T-helper 2 cell treated with Interferon-gamma antibody and Interleukin-4, amounts not matched to agents 100 ng/mL and 5 ng/mL, for 36 hours (primary cell): ENCODE results near the gene PCYT1B. TPM values are rescaled to one million over a fixed set of nuclear protein-coding genes. Genes with fewer than 3 reads are reported as not detected.
"Not testable (repeated sequence)": the region's sequence is repeated elsewhere in the genome, so short reads cannot be mapped to it uniquely, and the experiment has no call there.

Experiments used
- intact Hi-C: fragments of 100-400 bp; cut with micrococcal nuclease; formaldehyde crosslinking; loops from one replicate; pipeline ENCODE4 v1.15.1; 2023
- total RNA-seq: library from RNA; stranded (reverse); gene quantifications from 2 replicates; pipeline ENCODE4 v1.2.3, GENCODE V29; 2022

Gene PCYT1B
- 0.09 TPM in 1 of 2 replicates, not detected in the other for total RNA-seq

GRCh38 chrX:24647257-24648058 lies at the start of gene PCYT1B:
Gene PCYT1B (minus strand): TSS chrX:24647347. CDS start chrX:24647105, 242 bp downstream.
- intact Hi-C loops, result loop anchor here (5.0 kb wide), 1 partner anchor 45 kb away; the partner anchor contains the start of gene POLA1

- intact Hi-C loops, result no loop called here
Observed at GRCh38 chrX:24696294-24696693, 49.1 kb upstream of the PCYT1B start.

- intact Hi-C loops, result loop anchor here (5.0 kb wide), 3 partner anchors 48 to 298 kb away; partner anchors contain the start of gene PCYT1B
Observed at GRCh38 chrX:24694825-24695224, 47.7 kb upstream of the PCYT1B start.

DNA sequence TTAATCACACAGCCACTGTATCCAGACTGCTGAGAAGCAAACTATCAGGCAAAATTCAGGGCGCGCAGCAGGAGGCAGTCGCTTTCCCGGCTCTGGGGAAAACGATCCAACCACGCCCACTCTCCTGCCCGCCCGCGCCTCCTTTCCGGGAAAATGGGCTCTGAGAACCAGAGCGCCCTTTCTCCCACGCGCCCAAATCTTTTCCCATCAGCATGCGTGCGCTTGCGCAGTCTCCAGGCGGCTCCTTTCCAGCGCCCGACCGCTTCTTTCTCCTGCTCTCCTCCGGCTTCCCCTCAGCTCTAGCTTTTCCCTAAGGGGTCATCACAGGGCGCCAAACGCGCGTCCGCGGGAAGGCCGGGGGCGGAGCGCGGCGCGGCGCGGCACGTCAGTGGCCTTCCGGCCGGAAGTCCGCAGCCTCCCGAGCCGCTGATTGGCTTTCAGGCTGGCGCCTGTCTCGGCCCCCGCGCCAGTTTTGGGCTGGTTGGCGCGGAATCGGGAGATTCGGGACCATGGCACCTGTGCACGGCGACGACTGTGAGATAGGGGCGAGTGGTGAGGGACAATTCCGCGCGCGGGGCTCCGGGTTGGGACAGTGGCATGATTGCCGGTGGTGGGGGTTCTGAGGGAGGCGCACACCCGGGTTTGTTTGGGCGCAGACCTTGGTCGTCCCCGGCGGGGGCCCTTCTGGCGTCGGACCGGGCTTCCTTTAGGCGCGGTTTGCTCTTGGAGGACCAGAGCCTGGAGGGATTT lies 46.5 kb upstream of the PCYT1B start, which contains the start of gene POLA1:
Gene POLA1 (plus strand): TSS at position 466 of the 750 bp plus-strand sequence. CDS start 44 bp downstream, at position 510.
- intact Hi-C loops, result loop anchor here (2.0 to 5.0 kb wide), 4 partner anchors 17 to 296 kb away; partner anchors contain the start of gene PCYT1B

GRCh38 chrX:24692305-24692704 lies 45.2 kb upstream of the PCYT1B start:
- intact Hi-C loops, result loop anchor here (2.0 to 5.0 kb wide), 4 partner anchors 16 to 295 kb away; partner anchors contain the start of gene PCYT1B

GRCh38 chrX:24684048-24684447 lies 36.9 kb upstream of the PCYT1B start:
- intact Hi-C loops, result no loop called here

- intact Hi-C loops, result no loop called here
Observed at GRCh38 chrX:24682739-24683432, 35.7 kb upstream of the PCYT1B start.

DNA sequence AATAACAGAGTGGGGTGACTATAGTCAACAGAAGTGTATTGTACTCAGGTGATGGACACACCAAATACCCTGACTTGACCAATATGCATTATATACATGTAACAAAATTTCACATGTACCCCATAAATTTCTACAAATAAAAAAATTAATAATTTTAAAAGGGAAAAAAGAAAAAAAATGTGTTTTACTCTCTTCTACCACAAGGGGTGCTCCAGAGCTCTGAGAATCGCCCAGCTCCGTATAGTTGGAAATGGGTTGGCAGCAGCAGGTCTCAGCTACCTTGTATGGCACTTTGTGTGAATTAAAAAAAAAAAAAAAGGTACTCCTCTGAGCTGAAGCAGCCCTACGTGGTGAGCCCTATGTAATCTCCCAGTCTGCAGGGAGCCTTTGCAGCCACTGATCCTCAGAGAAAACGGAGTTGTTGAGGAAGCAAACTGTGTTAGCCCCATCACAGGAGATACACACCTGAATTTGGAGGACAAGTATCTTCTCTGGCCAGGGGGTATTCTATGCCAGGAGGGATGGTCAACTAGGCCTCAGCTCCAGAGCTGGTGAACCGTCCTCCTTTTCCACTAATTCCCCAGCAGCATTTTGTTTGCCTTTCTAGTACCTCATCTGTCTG lies 29.4 kb upstream of the PCYT1B start:
- intact Hi-C loops, result loop anchor here (2.0 kb wide), 1 partner anchor 16 kb away; the partner anchor contains the start of gene POLA1

GRCh38 chrX:24673424-24673823 lies 26.3 kb upstream of the PCYT1B start:
- intact Hi-C loops, result no loop called here

DNA sequence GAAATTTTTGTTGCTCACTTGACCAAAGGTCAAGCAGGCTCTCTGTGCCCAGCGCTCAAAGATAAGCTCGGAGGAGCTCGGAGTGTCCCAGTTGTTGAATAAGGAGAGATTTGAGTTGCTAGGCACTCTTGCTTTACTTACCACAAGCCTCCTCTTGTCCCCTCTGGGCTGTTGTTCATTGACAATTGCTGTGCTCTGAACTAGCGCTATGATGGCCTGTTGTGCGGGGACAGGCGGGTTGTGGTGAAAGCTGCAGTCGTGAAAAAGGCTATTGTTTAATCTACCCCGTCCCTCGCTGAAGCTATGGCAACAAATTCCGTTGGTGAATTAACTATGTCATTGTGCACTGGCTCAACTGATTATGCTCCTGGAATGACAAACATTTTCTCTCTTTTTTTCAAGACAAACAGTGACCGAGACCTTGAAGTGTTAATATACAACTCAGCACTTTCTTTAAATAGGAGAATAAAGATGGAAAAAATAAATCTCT lies 25.6 kb upstream of the PCYT1B start:
- intact Hi-C loops, result no loop called here

- intact Hi-C loops, result no loop called here
Observed at GRCh38 chrX:24668111-24668510, 21.0 kb upstream of the PCYT1B start.

DNA sequence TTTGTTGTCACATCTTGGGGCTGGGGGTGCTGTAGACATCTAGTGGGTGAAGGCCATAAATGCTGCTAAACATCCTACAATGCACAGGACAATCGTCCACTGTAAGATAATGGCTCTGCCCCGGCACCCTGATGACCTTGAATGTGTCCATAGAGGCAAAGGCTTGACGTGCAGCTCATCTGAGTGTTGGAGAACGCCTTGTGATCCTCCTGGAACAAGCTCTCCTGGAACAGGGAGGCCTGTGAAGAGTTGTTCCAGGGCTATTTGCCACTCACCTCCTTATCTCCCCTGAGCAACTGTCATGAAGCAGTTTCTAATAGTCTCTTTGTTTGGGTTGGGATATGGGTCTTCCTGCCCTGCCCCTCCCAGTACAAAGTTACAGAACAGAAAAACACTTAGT lies 15.2 kb upstream of the PCYT1B start:
- intact Hi-C loops, result no loop called here

- intact Hi-C loops, result no loop called here
Observed at GRCh38 chrX:24661292-24661691, 14.1 kb upstream of the PCYT1B start.

GRCh38 chrX:24659646-24660045 lies 12.5 kb upstream of the PCYT1B start:
- intact Hi-C loops, result no loop called here

DNA sequence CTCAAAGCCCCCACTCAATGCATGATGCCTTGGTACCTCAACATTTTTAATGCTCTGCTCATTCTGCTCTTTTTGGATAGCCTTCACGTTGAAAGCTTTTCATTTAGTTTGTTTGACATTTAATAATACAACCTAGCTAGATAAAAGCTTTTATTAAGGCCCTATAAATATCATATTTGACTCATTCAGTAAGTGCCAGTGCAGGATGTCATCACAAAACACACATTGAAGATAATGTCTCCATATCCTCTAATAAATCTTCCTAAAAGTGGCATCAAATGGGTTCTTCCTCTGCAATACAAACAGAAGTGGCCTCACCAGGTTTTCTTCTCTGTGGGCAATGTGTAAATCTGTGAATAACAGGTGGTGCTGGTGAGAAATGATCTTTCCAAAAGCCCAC lies 12.0 kb upstream of the PCYT1B start:
- intact Hi-C loops, result no loop called here

DNA sequence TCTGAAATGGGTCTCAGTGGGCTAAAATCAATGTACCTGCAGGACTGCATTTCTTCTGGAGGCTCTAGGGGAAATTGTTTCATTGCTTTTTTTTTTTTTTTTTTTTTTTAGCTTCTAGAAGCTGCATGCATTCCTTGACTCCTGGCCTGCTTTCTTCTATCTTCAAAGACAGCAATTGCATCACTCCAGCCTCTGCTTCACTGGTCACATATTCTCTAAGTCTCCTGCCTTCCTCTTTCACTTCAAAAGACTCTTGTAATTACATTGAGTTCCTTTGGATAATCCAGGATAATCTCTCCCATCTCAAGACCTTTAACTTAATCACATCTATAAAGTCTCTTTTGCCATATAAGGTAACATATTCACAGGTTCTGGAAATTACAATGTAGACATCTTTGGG lies 11.3 kb upstream of the PCYT1B start:
- intact Hi-C loops, result no loop called here

DNA sequence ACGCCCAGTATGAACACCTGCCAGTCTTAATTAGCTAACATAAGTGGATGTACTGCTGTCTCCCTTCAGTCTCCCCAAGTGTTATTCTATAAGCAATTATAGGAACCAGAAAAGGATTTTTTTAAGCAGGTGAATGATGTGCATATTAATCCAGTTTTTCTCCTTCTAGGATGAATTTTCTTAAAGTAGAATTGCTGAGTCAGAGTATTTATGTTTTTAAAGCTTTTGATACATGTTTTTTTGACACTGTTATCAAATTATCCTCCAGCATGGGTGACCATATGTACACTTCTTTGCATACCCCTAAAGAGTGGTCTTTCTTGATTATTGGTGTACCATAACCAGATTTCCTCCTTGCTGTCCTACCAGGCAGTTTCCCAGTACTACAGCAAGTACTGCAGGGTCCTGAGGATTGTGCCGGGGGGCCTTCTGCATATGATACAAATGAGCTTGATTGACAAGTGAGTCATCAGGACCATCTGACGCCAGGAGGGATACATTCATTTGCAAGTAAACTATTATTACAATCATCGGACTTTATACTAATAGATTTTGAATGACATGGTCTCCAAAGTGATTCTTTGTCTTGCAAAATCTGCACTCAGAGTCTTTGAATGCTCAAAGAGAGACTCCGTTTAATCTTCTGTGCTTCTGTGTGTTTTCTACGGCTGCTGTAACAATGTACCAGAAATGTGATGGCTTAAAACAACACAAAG lies 10.7 kb upstream of the PCYT1B start:
- intact Hi-C loops, result no loop called here

- intact Hi-C loops, result not testable (repeated sequence)
Observed at GRCh38 chrX:24655679-24656078, 8.5 kb upstream of the PCYT1B start.

GRCh38 chrX:24651783-24652182 lies 4.6 kb upstream of the PCYT1B start:
- intact Hi-C loops, result no loop called here

GRCh38 chrX:24648495-24648894 lies 1.3 kb upstream of the PCYT1B start:
- intact Hi-C loops, result loop anchor here (5.0 kb wide), 1 partner anchor 44 kb away; the partner anchor contains the start of gene POLA1
